Osteoblast (primary cell): Measurements from ENCODE around the gene CHD1L. TPM values are rescaled to one million over a fixed set of nuclear protein-coding genes. Genes with fewer than 3 reads are reported as not detected.

ENCODE experiments used
- DNase-seq: peaks from one replicate; pipeline ENCODE4 v3.0.0; 2011; ENCODE audit warnings: low spot score, mixed read lengths; ENCODE audit not compliant: insufficient read length; ENCODE audit errors: missing footprints
- H2AFZ ChIP-seq: 2 replicates; pipeline ENCODE4 v1.6.0; 2011; ENCODE audit warnings: mild to moderate bottlenecking, low read length
- H3K27ac ChIP-seq: 2 replicates; pipeline ENCODE4 v1.5.1; 2011; ENCODE audit warnings: mild to moderate bottlenecking, low read depth, low read length, moderate library complexity
- H3K27me3 ChIP-seq: 2 replicates; pipeline ENCODE4 v1.6.0; 2012; ENCODE audit warnings: mild to moderate bottlenecking, control low read depth, inconsistent platforms, low read length, moderate library complexity; ENCODE audit not compliant: insufficient read depth
- H3K36me3 ChIP-seq: 2 replicates; pipeline ENCODE4 v1.5.1; 2011; ENCODE audit warnings: mild to moderate bottlenecking, low read length, control low read depth, moderate library complexity; ENCODE audit not compliant: insufficient read depth
- H3K4me1 ChIP-seq: 2 replicates; pipeline ENCODE4 v1.5.1; 2011; ENCODE audit warnings: mild to moderate bottlenecking, low read length, control low read depth, moderate library complexity; ENCODE audit not compliant: insufficient read depth
- H3K4me2 ChIP-seq: 2 replicates; pipeline ENCODE4 v1.6.0; 2011; ENCODE audit warnings: mild to moderate bottlenecking, low read length; ENCODE audit not compliant: insufficient read depth
- H3K4me3 ChIP-seq: fragments of 200-600 bp; sonication (generic); 3 replicates; pipeline ENCODE4 v1.5.1; 2012; ENCODE audit warnings: mild to moderate bottlenecking, low read length, inconsistent platforms; ENCODE audit not compliant: insufficient read depth
- H3K79me2 ChIP-seq: 2 replicates; pipeline ENCODE4 v1.6.0; 2012; ENCODE audit warnings: mild to moderate bottlenecking, low read length, control low read depth, inconsistent platforms; ENCODE audit not compliant: insufficient read depth
- H3K9me3 ChIP-seq: 2 replicates; pipeline ENCODE4 v1.5.1; 2011; ENCODE audit warnings: low read depth, low read length, control low read depth
- H4K20me1 ChIP-seq: 2 replicates; pipeline ENCODE4 v1.6.0; 2012; ENCODE audit warnings: mild to moderate bottlenecking, low read length, control low read depth; ENCODE audit not compliant: insufficient read depth
- CTCF ChIP-seq: IDR thresholded peaks from 2 replicates; pipeline ENCODE4 v1.5.1; 2011; ENCODE audit warnings: mild to moderate bottlenecking, low read depth, low read length, moderate library complexity; ENCODE audit errors: extremely low read depth
- total RNA-seq: library from RNA; depleted of rRNA; stranded (reverse); fragments of >200 nt; gene quantifications from 2 replicates; pipeline ENCODE4 v1.2.3, GENCODE V29; 2012

Gene CHD1L
- total RNA-seq, 1 donor = 27.5 TPM

GRCh38 chr1:147235822-147236221 lies 6.7 kb upstream of the CHD1L start:
- Histone ChIP-seq H2AFZ (no peak overlapping the region), H3K36me3 (no peaks in the 10 kb centered on the region), H3K4me2 (no peak overlapping the region), H3K27ac (no peak overlapping the region), H3K79me2 (no peaks in the 10 kb centered on the region), H3K27me3 (no peaks in the 10 kb centered on the region), H4K20me1 (no peaks in the 10 kb centered on the region), H3K4me1 (no peaks in the 10 kb centered on the region), H3K9me3 (no peaks in the 10 kb centered on the region), H3K4me3 (no peak overlapping the region)
- TF ChIP-seq CTCF = no peak
- DNase-seq = no peak

- no peaks in the 10 kb centered on the region for H3K9me3 ChIP-seq
Measured at GRCh38 chr1:147236448-147236847, 6.0 kb upstream of the CHD1L start.

GRCh38 chr1:147236959-147237791 lies 5.3 kb upstream of the CHD1L start:
- no peak for DNase-seq
- Histone ChIP-seq H4K20me1 (no peaks in the 10 kb centered on the region), H3K9me3 (no peaks in the 10 kb centered on the region), H3K4me2 (no peak overlapping the region), H3K4me3 (no peak overlapping the region), H3K27me3 (no peaks in the 10 kb centered on the region), H2AFZ (no peak overlapping the region), H3K79me2 (no peaks in the 10 kb centered on the region), H3K4me1 (peaks cover 4% of the 10 kb centered on the region), H3K36me3 (no peaks in the 10 kb centered on the region), H3K27ac (no peak overlapping the region)
- no peak for TF ChIP-seq CTCF

More at GRCh38 chr1:147236448-147236847, 6.0 kb upstream of the CHD1L start:
- Histone ChIP-seq H3K4me3 (no peak overlapping the region), H3K27me3 (no peaks in the 10 kb centered on the region), H3K4me1 (no peaks in the 10 kb centered on the region), H3K79me2 (no peaks in the 10 kb centered on the region), H2AFZ (no peak overlapping the region), H3K4me2 (no peak overlapping the region), H3K27ac (no peak overlapping the region), H3K36me3 (no peaks in the 10 kb centered on the region), H4K20me1 (no peaks in the 10 kb centered on the region)
- TF ChIP-seq CTCF = no peak
- no peak for DNase-seq

- Histone ChIP-seq H4K20me1 (peaks cover under 1% of the 10 kb centered on the region), H3K79me2 (peaks cover 2% of the 10 kb centered on the region), H3K4me2 (no peak overlapping the region), H3K36me3 (no peaks in the 10 kb centered on the region), H3K27ac (no peak overlapping the region), H2AFZ (no peak overlapping the region), H3K4me1 (peaks cover 5% of the 10 kb centered on the region), H3K27me3 (no peaks in the 10 kb centered on the region), H3K4me3 (no peak overlapping the region), H3K9me3 (no peaks in the 10 kb centered on the region)
- TF ChIP-seq CTCF = no peak
- DNase-seq = no peak
Measured at GRCh38 chr1:147238053-147238902, 4.2 kb upstream of the CHD1L start.
